Measurements from ENCODE around the gene AP3D1. TPM values are rescaled to one million over a fixed set of nuclear protein-coding genes. Genes with fewer than 3 reads are reported as not detected.
"Not testable (repeated sequence)": the region's sequence is repeated elsewhere in the genome, so short reads cannot be mapped to it uniquely, and the experiment has no call there.

The AP3D1 gene
- total and polyA plus RNA-seq, 7 donors, result 51.5 to 120 (median 81.3) TPM

- no peak for TF ChIP-seq CTCF (IDR thresholded peaks at IDR 0.05)
- Histone ChIP-seq H3K36me3 (ENCODE audit: insufficient read depth in 1 of 2, low read depth in 1 of 2) (peaks cover 3 to 80% of the 10 kb centered on the region in 2 donors), H3K4me3 (no peak overlapping the region), H3K9me3 (no peaks in the 10 kb centered on the region), H3K27ac (no peak overlapping the region), H3K4me1 (peaks cover 5% of the 10 kb centered on the region), H3K27me3 (ENCODE audit: insufficient read depth in 3 of 3, low read length in 2 of 3) (no peaks in the 10 kb centered on the region)
- 76 to 84% (median 82%) methylated on average over 19 of the region's 19 CpGs for WGBS, 3 donors
- intact Hi-C loops (cut with DNase I), result no loop called here
- no peak for DNase-seq
- peak in 1 of 4 donors; percentile 17 for ATAC-seq
These were observed 18.5 kb downstream of the AP3D1 start for GRCh38 chr19:2132731-2133490.

GRCh38 chr19:2132191-2132590 lies 19.2 kb downstream of the AP3D1 start:
- Histone ChIP-seq H3K4me1 (no peaks in the 10 kb centered on the region), H3K27ac (no peak overlapping the region), H3K4me3 (no peak overlapping the region), H3K9me3 (no peaks in the 10 kb centered on the region), H3K36me3 (ENCODE audit: insufficient read depth in 1 of 2, low read depth in 1 of 2) (peaks cover 3 to 80% of the 10 kb centered on the region in 2 donors), H3K27me3 (ENCODE audit: insufficient read depth in 3 of 3, low read length in 2 of 3) (no peaks in the 10 kb centered on the region)
- ATAC-seq (no peak), DNase-seq (no peak)
- whole genome bisulfite sequencing, 3 donors, result 94 to 97% (median 94%) methylated on average over 14 of the region's 14 CpGs
- no peak for TF ChIP-seq CTCF (IDR thresholded peaks at IDR 0.05)
- intact Hi-C loops (cut with DNase I), result no loop called here

GRCh38 chr19:2131012-2131975 lies 20.1 kb downstream of the AP3D1 start:
- H3K4me1 ChIP-seq; H3K27me3 ChIP-seq (ENCODE audit: insufficient read depth in 3 of 3, low read length in 2 of 3); H3K4me3 ChIP-seq; ATAC-seq; H3K9me3 ChIP-seq; DNase-seq; intact Hi-C loops (cut with DNase I); H3K27ac ChIP-seq: not testable (repeated sequence)
- peaks cover 3 to 81% of the 10 kb centered on the region in 2 donors for H3K36me3 ChIP-seq (ENCODE audit: insufficient read depth in 1 of 2, low read depth in 1 of 2)
- 90 to 93% (median 90%) methylated on average over 65 to 67 of the region's 67 CpGs for WGBS, 3 donors

GRCh38 chr19:2129892-2130770 lies 21.2 kb downstream of the AP3D1 start:
- no peaks in the 10 kb centered on the region for H3K9me3 ChIP-seq
- DNase-seq (no peak), ATAC-seq (peak in 2 of 4 donors; percentile 26 to 27)
- TF ChIP-seq CTCF (IDR thresholded peaks at IDR 0.05), result no peak
- peaks cover 3 to 83% of the 10 kb centered on the region in 2 donors for H3K36me3 ChIP-seq (ENCODE audit: insufficient read depth in 1 of 2, low read depth in 1 of 2)
- no peaks in the 10 kb centered on the region for H3K27me3 ChIP-seq (ENCODE audit: insufficient read depth in 3 of 3, low read length in 2 of 3)
- H3K4me1 ChIP-seq, result no peaks in the 10 kb centered on the region
- intact Hi-C loops (cut with DNase I), result no loop called here
- no peak overlapping the region for H3K27ac ChIP-seq
- no peak overlapping the region for H3K4me3 ChIP-seq
- 91 to 94% (median 93%) methylated on average over 28 of the region's 28 CpGs for WGBS, 3 donors
